GM12878 (cell line): ENCODE results near the gene DIP2C. TPM values are rescaled to one million over a fixed set of nuclear protein-coding genes. Genes with fewer than 3 reads are reported as not detected.

Experiments
- ATAC-seq: fragments of 200-7000 bp; cut with Tn5 transposase; 3 replicates; pipeline ENCODE4 v1.9.1; 2020; ENCODE audit warnings: mild to moderate bottlenecking, moderate library complexity
- BruUV-seq: library from RNA; stranded (reverse); fragments of 400-500 nt; replicated peaks from 2 replicates; lab custom pipeline; 2021; lab: Mats Ljungman, UMichigan
- CTCF ChIA-PET: fragments of 300-600 bp; sonication (Branson Sonifier 250); formaldehyde crosslinking; extraction: SDS; loops from one replicate; lab custom pipeline; 2021; ENCODE audit warnings: inconsistent platforms; lab: Yijun Ruan, JAX
- POLR2A ChIA-PET: fragments of 350-600 bp; formaldehyde crosslinking; extraction: SDS; loops from one replicate; lab custom pipeline; 2021; ENCODE audit warnings: inconsistent platforms; lab: Charles Lee
- RAD21 ChIA-PET: fragments of 300-600 bp; sonication (Branson Sonifier 250); formaldehyde crosslinking; loops from one replicate; lab custom pipeline; 2023; ENCODE audit warnings: antibody characterized with exemption; ENCODE audit not compliant: unreplicated experiment; lab: Charles Lee
- SMC1A ChIA-PET: fragments of 300-600 bp; sonication (Branson Sonifier 250); formaldehyde crosslinking; loops from one replicate; lab custom pipeline; 2023; ENCODE audit not compliant: unreplicated experiment, uncharacterized antibody; lab: Charles Lee
- DNase-seq: peaks from one replicate; pipeline ENCODE4 v3.0.0-alpha.2; 2011; ENCODE audit warnings: low read depth, low spot score
- FAIRE-seq: peaks from 3 replicates; lab custom pipeline; 2011; peaks lifted over from hg19 to GRCh38; lab: Jason Lieb, UNC
- H2AFZ ChIP-seq: 2 replicates; pipeline ENCODE4 v1.6.0; 2011; ENCODE audit warnings: low read depth, low read length, control low read depth; ENCODE audit not compliant: control insufficient read depth
- H3K27ac ChIP-seq: 2 replicates; pipeline ENCODE4 v1.5.1; 2011; ENCODE audit warnings: control low read depth; ENCODE audit not compliant: control insufficient read depth, insufficient read depth
- H3K27me3 ChIP-seq, 2 experiments: replicated peaks in 1 of 2; 2 replicates each; pipeline versions ENCODE4 v1.6.0 to v1.6.1; 2011; ENCODE audit warnings: low read length in 1 of 2; ENCODE audit not compliant: control insufficient read depth in 2 of 2, insufficient read depth in 2 of 2
- H3K36me3 ChIP-seq, 2 experiments: 2 replicates each; pipeline ENCODE4 v1.5.1; 2011; ENCODE audit warnings: low read length in 1 of 2; ENCODE audit not compliant: control insufficient read depth in 2 of 2, insufficient read depth in 2 of 2
- H3K4me1 ChIP-seq: 2 replicates; pipeline ENCODE4 v1.6.1; 2011; ENCODE audit warnings: mild to moderate bottlenecking, low read length, moderate library complexity, mixed read lengths; ENCODE audit not compliant: control insufficient read depth, insufficient read depth
- H3K4me2 ChIP-seq: 2 replicates; pipeline ENCODE4 v1.6.0; 2011; ENCODE audit warnings: control low read depth; ENCODE audit not compliant: control insufficient read depth, insufficient read depth
- H3K4me3 ChIP-seq: fragments of 200-600 bp; sonication (generic); 2 replicates; pipeline ENCODE4 v1.5.1; 2016
- H3K79me2 ChIP-seq: 2 replicates; pipeline ENCODE4 v1.6.0; 2011; ENCODE audit warnings: low read length; ENCODE audit not compliant: control insufficient read depth, insufficient read depth
- H3K9ac ChIP-seq: 2 replicates; pipeline ENCODE4 v1.8.0; 2011; ENCODE audit warnings: low read length, control low read depth, mixed read lengths; ENCODE audit not compliant: control insufficient read depth, insufficient read depth
- H3K9me3 ChIP-seq: replicated peaks from 3 replicates; pipeline ENCODE4 v1.5.1; 2011; ENCODE audit warnings: mild to moderate bottlenecking, low read length; ENCODE audit not compliant: control insufficient read depth, insufficient read depth
- H4K20me1 ChIP-seq: 2 replicates; pipeline ENCODE4 v1.6.0; 2011; ENCODE audit not compliant: control insufficient read depth, insufficient read depth
- CTCF ChIP-seq, 3 experiments: IDR thresholded peaks in 2 of 3; conservative IDR thresholded peaks in 1 of 3; 2 replicates each; pipeline ENCODE4 v1.5.1; 2011; ENCODE audit warnings: low read depth in 3 of 3, low read length in 3 of 3, mild to moderate bottlenecking in 3 of 3, control low read depth in 2 of 3, moderate library complexity in 2 of 3, inconsistent platforms in 1 of 3, mixed read lengths in 1 of 3; ENCODE audit not compliant: control insufficient read depth in 2 of 3, insufficient read depth in 1 of 3; ENCODE audit errors: extremely low read depth in 1 of 3
- MAX ChIP-seq: IDR thresholded peaks from 2 replicates; pipeline ENCODE4 v1.6.1; 2012; ENCODE audit warnings: low read depth, low read length, improper control_type of control experiment
- REST ChIP-seq: IDR thresholded peaks from 2 replicates; pipeline ENCODE4 v1.6.1; 2012; ENCODE audit warnings: mild to moderate bottlenecking, low read depth, low read length
- SMAD1 ChIP-seq: fragments of 450-650 bp; IDR thresholded peaks from 2 replicates; pipeline ENCODE4 v1.6.1; 2018; ENCODE audit warnings: mild to moderate bottlenecking, low read depth; ENCODE audit not compliant: partially characterized antibody
- ZBED1 ChIP-seq: IDR thresholded peaks from 2 replicates; pipeline ENCODE4 v1.6.1; 2016; ENCODE audit warnings: borderline replicate concordance
- ZBTB33 ChIP-seq: fragments of 450-650 bp; IDR thresholded peaks from 2 replicates; pipeline ENCODE4 v1.6.1; 2017; ENCODE audit warnings: mild to moderate bottlenecking
- ZNF592 ChIP-seq: fragments of 450-650 bp; IDR thresholded peaks from 2 replicates; pipeline ENCODE4 v1.6.1; 2017; ENCODE audit warnings: mild to moderate bottlenecking, moderate library complexity
- WGBS: methylation state at CpG from one replicate; pipeline ENCODE4 v1.1.6; 2016; ENCODE audit warnings: low lambda C conversion rate; ENCODE audit not compliant: insufficient replicate concordance, insufficient coverage; ENCODE audit errors: missing lambda C conversion rate; 5-methylcytosine and 5-hydroxymethylcytosine counted together
- in situ Hi-C: fragments of 300-500 bp; cut with MboI; formaldehyde crosslinking; loops from 9 replicates; pipeline ENCODE4 v1.14.3; 2018; ENCODE audit warnings: mixed read lengths
- intact Hi-C: fragments of 100-400 bp; cut with micrococcal nuclease; formaldehyde crosslinking; loops from one replicate; pipeline ENCODE4 v1.14.2; 2022; ENCODE audit not compliant: unreplicated experiment
- polyA plus RNA-seq, 11 experiments: library from polyadenylated mRNA; depleted of rRNA in 4 of 11; unstranded in 6 of 11; stranded (reverse) in 5 of 11; fragments of >200 nt; fragmentation: Nextera tagmentation in 4 of 11; fragmentation: Illumina TruSeq in 1 of 11; extraction: Ambion mirVana in 4 of 11; extraction: Trizol in 1 of 11; gene quantifications; 1 replicate in 1 of 11; 2 replicates in 10 of 11; pipeline versions ENCODE4 v1.2.1 to v1.2.3, GENCODE V29; 2011 to 2016; ENCODE audit warnings: inconsistent platforms in 2 of 11, missing spikeins in 2 of 11, low read depth in 1 of 11
- total RNA-seq, 4 experiments: library from RNA; depleted of rRNA in 3 of 4; stranded (reverse); fragments of >200 nt in 3 of 4; fragmentation: Illumina TruSeq in 1 of 4; extraction: Trizol in 1 of 4; gene quantifications; 2 replicates each; pipeline versions ENCODE4 v1.2.1 to v1.2.3, GENCODE V29; 2013 to 2021

The DIP2C gene
- total and polyA plus RNA-seq, 10 of the 15 experiments (the other 5 are each of a cell fraction or from before 2014, with no cell fraction given): 0.01 to 0.10 (median 0.06) TPM

- no peaks in the 10 kb centered on the region for H3K27me3 ChIP-seq
- ChIA-PET SMC1A (no interaction called here), CTCF (no interaction called here), RAD21 (no interaction called here), POLR2A (no interaction called here)
- 48% methylated on average over 6 of the region's 6 CpGs for WGBS
- H2AFZ ChIP-seq: no peak overlapping the region
- H3K79me2 ChIP-seq: no peaks in the 10 kb centered on the region
- ATAC-seq: no peak
- no TSS peak for BruUV-seq
- H3K4me3 ChIP-seq: no peak overlapping the region
- no peak overlapping the region for H3K27ac ChIP-seq
- no peak overlapping the region for H3K4me2 ChIP-seq
- H3K36me3 ChIP-seq: no peaks in the 10 kb centered on the region
- TF ChIP-seq MAX (no peak), CTCF (IDR thresholded peaks at IDR 0.05 in 2 of 3, conservative IDR thresholded peaks at IDR 0.05 in 1 of 3; ENCODE audit: control insufficient read depth in 2 of 3, extremely low read depth in 1 of 3, insufficient read depth in 1 of 3, low read depth in 3 of 3, low read length in 3 of 3) (no peak), ZBTB33 (no peak), REST (no peak), ZNF592 (no peak), ZBED1 (no peak), SMAD1 (no peak)
- no peaks in the 10 kb centered on the region for H4K20me1 ChIP-seq
- FAIRE-seq: no peak
- no peak overlapping the region for H3K9ac ChIP-seq
- no peak for DNase-seq
- in situ Hi-C loops (no loop called here), intact Hi-C loops (no loop called here)
- no peaks in the 10 kb centered on the region for H3K4me1 ChIP-seq
- H3K9me3 ChIP-seq: no peaks in the 10 kb centered on the region
Observed at GRCh38 chr10:660413-660969, 29.0 kb downstream of the DIP2C start.
